ENCODE measurements around the gene PCDH7. TPM values are rescaled to one million over a fixed set of nuclear protein-coding genes. Genes with fewer than 3 reads are reported as not detected.
A peak's percentile ranks its signal among the peaks of the same experiment; 100 is the strongest.

PCDH7 gene
- total and polyA plus RNA-seq, 4 donors, result 0.75 to 57.6 (median 5.3) TPM

DNA sequence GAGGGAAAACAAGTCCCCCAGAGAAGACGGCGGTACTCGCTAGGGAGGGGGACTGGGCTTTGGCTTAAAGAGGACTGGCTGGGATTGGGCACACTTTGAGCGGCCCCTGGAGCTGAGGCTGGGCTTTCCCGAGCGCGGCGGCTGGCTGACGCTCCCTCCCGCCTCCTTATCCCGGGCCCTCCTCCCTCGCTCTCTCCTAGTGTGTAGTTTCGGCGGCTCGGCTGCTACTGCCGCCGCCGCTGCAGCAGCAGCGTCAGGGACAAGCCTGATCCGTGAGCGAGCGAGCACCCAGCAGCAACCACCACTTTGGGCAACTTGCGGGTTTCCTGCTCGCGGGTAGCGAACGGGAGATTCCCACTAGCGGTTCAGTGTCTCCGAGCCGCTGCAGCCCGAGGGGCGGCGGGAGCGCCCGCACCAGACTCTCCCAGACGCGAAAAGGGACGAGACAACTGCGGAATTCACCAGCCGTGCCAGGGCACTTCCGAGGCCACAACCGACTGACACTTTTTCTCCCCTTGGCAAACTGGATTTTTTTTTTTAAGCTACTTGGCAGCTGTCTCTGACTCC, 632 bp upstream of the PCDH7 start:
- Histone ChIP-seq H3K36me3 (ENCODE audit: control insufficient read depth in 4 of 4, insufficient read depth in 4 of 4, low read length in 4 of 4) (peaks cover 0 to 23% (median 0%) of the 10 kb centered on the region in 4 donors), H3K4me1 (ENCODE audit: control insufficient read depth in 5 of 5, insufficient read depth in 5 of 5, low read length in 5 of 5) (peaks cover 0 to 19% (median 3%) of the 10 kb centered on the region in 5 donors), H3K27me3 (ENCODE audit: control insufficient read depth in 3 of 3, insufficient read depth in 3 of 3, low read length in 2 of 3) (peaks cover 0 to 11% (median 0%) of the 10 kb centered on the region in 3 donors), H3K4me3 (peak overlapping the region; percentile 0), H3K9me3 (ENCODE audit: control insufficient read depth in 4 of 4, insufficient read depth in 3 of 4, low read length in 3 of 4) (peaks cover 0 to 15% (median 0%) of the 10 kb centered on the region in 4 donors), H3K27ac (ENCODE audit: low read depth in 1 of 2, low read length in 1 of 2) (peak overlapping the region in 1 of 2 donors; percentile 78), H3K9ac (ENCODE audit: insufficient read depth in 1 of 2, low read length in 2 of 2) (peak overlapping the region in 1 of 2 donors; percentile 81)
- ATAC-seq (ENCODE audit: insufficient read depth, low FRiP score) (no peak), DNase-seq (peak; percentile 85 to 91 (median 88))
- 0 to 1% methylated on average over 39 to 42 of the region's 42 CpGs for WGBS, 2 donors
- TF ChIP-seq, protein P1, sequence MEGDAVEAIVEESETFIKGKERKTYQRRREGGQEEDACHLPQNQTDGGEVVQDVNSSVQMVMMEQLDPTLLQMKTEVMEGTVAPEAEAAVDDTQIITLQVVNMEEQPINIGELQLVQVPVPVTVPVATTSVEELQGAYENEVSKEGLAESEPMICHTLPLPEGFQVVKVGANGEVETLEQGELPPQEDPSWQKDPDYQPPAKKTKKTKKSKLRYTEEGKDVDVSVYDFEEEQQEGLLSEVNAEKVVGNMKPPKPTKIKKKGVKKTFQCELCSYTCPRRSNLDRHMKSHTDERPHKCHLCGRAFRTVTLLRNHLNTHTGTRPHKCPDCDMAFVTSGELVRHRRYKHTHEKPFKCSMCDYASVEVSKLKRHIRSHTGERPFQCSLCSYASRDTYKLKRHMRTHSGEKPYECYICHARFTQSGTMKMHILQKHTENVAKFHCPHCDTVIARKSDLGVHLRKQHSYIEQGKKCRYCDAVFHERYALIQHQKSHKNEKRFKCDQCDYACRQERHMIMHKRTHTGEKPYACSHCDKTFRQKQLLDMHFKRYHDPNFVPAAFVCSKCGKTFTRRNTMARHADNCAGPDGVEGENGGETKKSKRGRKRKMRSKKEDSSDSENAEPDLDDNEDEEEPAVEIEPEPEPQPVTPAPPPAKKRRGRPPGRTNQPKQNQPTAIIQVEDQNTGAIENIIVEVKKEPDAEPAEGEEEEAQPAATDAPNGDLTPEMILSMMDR (IDR thresholded peaks at IDR 0.05; ENCODE audit: control extremely low read depth, extremely low read depth), result no peak

DNA sequence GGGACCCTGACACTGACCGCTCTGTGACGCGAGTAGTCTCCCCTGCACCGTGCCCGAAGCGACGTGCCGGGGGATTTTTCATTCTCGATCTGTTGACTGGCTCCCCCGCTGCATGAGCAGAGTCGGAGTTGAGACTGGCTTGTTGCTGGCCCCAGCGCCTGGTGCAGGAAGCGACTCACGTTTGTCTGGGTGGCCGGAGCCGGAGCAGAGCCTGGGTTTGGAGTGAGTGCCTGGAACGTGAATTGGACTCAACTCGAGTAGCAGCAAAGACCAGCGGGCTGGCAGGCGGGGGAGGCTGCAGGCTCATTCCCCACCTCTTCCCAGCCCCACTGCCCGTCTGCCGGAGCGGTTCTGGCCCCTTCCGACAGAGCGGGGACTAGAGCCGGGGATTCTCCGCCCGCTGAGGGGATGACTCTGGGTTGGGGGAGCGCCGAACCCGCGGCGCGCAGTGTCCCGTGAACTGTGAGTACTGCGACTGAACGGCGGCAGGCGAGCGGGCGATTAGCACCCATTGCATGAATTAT, 554 bp downstream of the PCDH7 start:
- WGBS, 2 donors, result 0 to 2% methylated on average over 37 to 41 of the region's 41 CpGs
- Histone ChIP-seq H3K36me3 (ENCODE audit: control insufficient read depth in 4 of 4, insufficient read depth in 4 of 4, low read length in 4 of 4) (peaks cover 0 to 23% (median 0%) of the 10 kb centered on the region in 4 donors), H3K9me3 (ENCODE audit: control insufficient read depth in 4 of 4, insufficient read depth in 3 of 4, low read length in 3 of 4) (peaks cover 0 to 15% (median 0%) of the 10 kb centered on the region in 4 donors), H3K9ac (ENCODE audit: insufficient read depth in 1 of 2, low read length in 2 of 2) (peak overlapping the region; percentile 1 to 67), H3K4me3 (peak overlapping the region; percentile 32), H3K27ac (ENCODE audit: low read depth in 1 of 2, low read length in 1 of 2) (peak overlapping the region; percentile 37 to 78), H3K27me3 (ENCODE audit: control insufficient read depth in 3 of 3, insufficient read depth in 3 of 3, low read length in 2 of 3) (peaks cover 0 to 11% (median 0%) of the 10 kb centered on the region in 3 donors), H3K4me1 (ENCODE audit: control insufficient read depth in 5 of 5, insufficient read depth in 5 of 5, low read length in 5 of 5) (peaks cover 0 to 19% (median 3%) of the 10 kb centered on the region in 5 donors)
- TF ChIP-seq, protein P1 (IDR thresholded peaks at IDR 0.05; ENCODE audit: control extremely low read depth, extremely low read depth), result no peak
- peak; percentile 58 to 76 (median 68) for DNase-seq
- no peak for ATAC-seq (ENCODE audit: insufficient read depth, low FRiP score)

DNA sequence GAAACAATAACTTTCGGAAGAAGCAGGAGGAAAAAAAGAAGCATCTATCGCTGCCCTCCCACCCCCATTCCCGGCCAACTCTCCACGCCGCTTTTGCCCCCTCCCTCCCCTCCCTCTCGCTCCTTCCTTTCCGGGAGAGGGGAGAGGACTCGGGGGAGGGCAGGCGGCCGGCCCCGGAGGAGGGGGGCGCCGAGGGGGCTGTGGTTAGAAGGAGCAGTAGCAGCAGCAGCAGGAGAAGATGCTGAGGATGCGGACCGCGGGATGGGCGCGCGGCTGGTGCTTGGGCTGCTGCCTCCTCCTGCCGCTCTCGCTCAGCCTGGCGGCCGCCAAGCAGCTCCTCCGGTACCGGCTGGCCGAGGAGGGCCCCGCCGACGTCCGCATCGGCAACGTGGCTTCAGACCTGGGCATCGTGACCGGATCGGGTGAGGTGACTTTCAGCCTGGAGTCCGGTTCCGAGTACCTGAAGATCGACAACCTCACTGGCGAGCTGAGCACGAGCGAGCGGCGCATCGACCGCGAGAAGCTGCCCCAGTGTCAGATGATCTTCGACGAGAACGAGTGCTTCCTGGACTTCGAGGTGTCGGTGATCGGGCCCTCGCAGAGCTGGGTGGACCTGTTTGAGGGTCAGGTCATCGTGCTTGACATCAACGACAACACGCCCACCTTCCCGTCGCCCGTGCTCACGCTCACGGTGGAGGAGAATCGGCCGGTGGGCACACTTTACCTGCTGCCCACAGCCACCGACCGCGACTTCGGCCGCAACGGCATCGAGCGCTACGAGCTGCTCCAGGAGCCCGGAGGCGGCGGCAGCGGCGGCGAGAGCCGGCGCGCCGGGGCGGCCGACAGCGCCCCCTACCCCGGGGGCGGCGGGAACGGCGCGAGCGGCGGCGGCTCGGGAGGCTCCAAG, 1.3 kb downstream of the PCDH7 start:
- Histone ChIP-seq H3K4me3 (peak overlapping the region; percentile 39), H3K27ac (ENCODE audit: low read depth in 1 of 2, low read length in 1 of 2) (peak overlapping the region in 1 of 2 donors; percentile 78), H3K36me3 (ENCODE audit: control insufficient read depth in 4 of 4, insufficient read depth in 4 of 4, low read length in 4 of 4) (peaks cover 0 to 23% (median 0%) of the 10 kb centered on the region in 4 donors), H3K9ac (ENCODE audit: insufficient read depth in 1 of 2, low read length in 2 of 2) (peak overlapping the region in 1 of 2 donors; percentile 83), H3K27me3 (ENCODE audit: control insufficient read depth in 3 of 3, insufficient read depth in 3 of 3, low read length in 2 of 3) (peaks cover 0 to 11% (median 0%) of the 10 kb centered on the region in 3 donors), H3K9me3 (ENCODE audit: control insufficient read depth in 4 of 4, insufficient read depth in 3 of 4, low read length in 3 of 4) (peaks cover 0 to 15% (median 0%) of the 10 kb centered on the region in 4 donors), H3K4me1 (ENCODE audit: control insufficient read depth in 5 of 5, insufficient read depth in 5 of 5, low read length in 5 of 5) (peaks cover 0 to 23% (median 5%) of the 10 kb centered on the region in 5 donors)
- TF ChIP-seq, protein P1 (IDR thresholded peaks at IDR 0.05; ENCODE audit: control extremely low read depth, extremely low read depth), result no peak
- peak; percentile 61 to 71 (median 64) for DNase-seq
- WGBS, 2 donors, result 1 to 2% methylated on average over 87 to 95 of the region's 95 CpGs
- peak; percentile 35 for ATAC-seq (ENCODE audit: insufficient read depth, low FRiP score)
